ENCODE measurements around the gene RYR2.

RYR2 gene

GRCh38 chr1:237033061-237033460 is 8.9 kb upstream of the RYR2 start:
- no peak for DNase-seq

GRCh38 chr1:237033804-237034203 is 8.2 kb upstream of the RYR2 start:
- DNase-seq = no peak

DNA sequence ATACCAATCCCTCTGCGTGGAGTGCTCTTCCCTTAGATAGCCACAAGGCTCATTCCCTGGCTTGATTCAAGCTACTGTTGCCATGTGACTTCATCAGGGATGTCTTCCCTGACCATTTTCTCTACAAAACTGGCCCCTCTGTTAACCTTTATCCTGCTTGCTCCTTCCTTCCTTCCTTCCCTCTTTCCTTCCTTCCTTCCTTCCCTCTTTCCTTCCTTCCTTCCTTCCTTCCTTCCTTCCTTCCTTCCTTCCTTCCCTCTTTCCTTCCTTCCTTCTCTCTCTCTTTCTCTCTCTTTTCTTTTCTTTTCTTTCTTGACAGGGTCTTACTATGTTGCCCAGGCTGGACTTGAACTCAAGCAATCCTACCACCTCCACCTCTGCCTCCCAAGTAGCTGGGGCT is 6.2 kb upstream of the RYR2 start:
- DNase-seq = no peak

DNA sequence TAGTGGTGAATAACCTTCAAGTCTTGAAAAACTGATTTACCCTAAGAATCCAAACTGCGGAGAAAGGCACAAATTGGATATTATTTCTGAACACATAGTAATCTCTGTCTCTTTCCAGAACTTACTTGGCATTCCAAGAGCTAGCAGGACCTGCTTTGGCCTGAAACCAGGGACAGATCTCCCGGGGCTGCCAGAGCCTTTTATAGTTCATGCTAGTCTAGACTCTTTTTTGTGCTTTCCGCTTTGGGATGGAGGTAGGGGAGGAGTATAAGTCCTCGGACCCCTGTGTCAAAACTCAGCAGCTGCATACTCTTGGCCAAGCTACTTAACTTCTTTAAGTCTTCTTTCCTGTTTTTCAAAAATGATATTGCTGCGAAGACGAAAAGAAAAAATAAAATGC is 3.8 kb upstream of the RYR2 start:
- DNase-seq = no peak

- DNase-seq = no peak
These were observed 1.2 kb upstream of the RYR2 start for GRCh38 chr1:237040823-237041222.

- DNase-seq = no peak
These were observed 556 bp upstream of the RYR2 start for GRCh38 chr1:237041461-237041794.

GRCh38 chr1:237042526-237042891 is 525 bp downstream of the RYR2 start:
- no peak for DNase-seq

- DNase-seq = no peak
These were observed 1.1 kb downstream of the RYR2 start for GRCh38 chr1:237042892-237043576.

GRCh38 chr1:237043846-237044636 is 2.1 kb downstream of the RYR2 start:
- no peak for DNase-seq

DNA sequence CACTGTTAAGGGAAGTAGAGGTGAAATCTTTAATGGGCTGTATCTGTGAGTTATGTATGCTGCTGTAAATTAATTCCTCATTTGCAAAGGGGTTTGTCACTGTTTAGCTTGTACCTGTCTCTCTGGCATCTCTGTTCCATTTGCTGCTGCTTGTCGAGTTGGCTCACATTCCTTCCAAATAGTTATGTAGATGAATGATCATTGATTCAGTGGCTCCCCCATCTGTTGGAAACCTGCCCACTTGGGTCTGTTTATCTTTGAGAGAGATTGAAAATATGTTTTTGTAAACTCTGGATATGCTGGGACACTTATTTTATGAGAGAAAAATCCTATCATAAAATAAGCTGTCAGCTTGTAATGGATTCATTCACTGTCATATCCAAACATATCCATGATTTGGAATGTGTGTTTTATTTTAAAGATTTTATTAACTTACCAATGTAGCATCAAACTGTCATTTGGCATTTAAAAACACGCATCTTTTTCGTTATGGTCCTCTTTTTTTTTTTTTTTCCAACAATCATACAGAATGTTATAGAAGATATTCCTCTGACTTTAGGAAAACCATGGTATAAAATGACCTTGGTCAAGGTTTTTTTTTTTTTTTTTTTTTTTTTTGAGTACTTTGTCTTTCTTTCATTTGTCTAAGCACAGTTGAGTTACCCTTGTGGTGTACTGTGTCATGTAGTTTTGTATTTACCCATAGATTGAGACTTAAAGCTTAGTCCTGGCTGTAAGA is 3.5 kb downstream of the RYR2 start:
- DNase-seq = no peak

DNA sequence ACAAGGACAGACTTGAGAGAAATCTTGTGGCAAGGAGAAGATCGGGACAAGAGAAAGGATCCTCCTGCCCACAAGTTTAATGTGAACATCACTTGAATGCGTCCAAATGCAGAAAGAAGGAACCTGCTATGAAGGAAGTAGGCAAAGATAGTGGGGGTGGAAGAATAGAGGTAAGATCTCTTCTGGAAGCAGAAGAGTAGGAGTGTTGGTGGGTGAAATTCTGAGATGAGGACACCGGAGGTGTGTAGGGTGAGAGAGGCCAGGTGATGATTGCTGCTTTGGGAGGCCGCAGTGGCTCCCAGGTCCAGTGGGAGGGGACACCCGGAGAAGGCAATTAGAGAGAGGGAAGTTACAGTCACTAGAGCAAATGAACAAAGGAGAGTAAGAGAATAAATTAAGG is 6.8 kb downstream of the RYR2 start:
- no peak for DNase-seq

DNA sequence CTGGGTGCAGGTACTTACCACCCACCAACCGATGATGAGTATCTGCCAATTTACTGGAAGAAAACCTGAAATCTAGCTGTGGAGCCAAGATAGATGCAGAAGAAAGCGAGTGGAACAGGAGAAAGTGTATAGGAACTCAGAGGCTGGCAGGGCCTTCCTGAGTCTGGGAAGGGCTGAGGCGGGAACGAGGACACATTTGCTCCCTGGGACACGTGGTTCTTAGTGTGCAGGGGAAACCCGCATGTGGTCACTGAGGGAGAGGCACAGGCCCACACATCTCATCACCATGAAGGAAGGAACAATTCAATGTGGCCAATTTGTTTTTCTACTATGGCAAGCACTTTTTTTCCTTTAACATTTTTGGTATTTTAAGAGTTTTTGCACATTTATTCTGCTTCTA is 8.2 kb downstream of the RYR2 start:
- no peak for DNase-seq

DNA sequence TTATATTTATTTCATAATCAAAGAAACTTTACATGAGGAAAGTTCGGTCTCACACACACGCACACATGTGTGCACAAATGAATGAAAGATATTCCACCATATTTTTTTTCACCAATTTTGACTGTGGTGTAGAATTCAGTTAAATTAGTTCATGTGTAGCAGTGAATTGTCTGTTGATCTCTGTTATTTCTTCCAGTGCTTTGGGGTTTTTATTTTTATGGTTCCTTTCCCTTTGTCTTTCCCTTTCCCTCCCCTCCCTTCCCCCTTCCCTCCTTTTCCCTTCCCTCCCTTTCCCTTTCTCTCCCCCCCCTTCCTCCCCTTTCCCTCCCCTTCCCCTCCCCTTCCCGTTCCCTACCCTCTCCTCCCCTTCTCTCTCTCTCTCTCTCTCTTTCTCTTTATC is 8.9 kb downstream of the RYR2 start:
- DNase-seq = no peak

DNA sequence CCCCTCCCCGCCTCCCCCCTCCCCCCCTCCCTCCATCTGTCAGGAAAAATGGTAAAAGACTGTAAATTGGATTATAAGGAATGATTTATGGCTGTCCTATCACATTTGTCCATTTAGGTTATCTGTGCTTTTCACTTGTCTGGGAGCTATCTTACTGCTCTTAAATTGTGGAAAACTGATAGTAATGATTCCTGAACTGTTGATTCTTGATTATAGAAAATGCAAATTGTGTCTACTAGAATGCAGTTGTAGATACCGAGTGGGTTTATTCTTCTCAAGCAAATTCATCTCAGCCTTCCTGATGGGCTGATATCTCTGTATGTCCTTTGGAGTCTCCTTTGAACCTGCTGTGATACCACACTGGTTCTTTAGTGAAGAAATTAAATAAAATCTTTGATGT is 12.3 kb downstream of the RYR2 start:
- DNase-seq = no peak

GRCh38 chr1:237058470-237058869 is 16.5 kb downstream of the RYR2 start:
- DNase-seq = no peak

- no peak for DNase-seq
These were observed 17.3 kb downstream of the RYR2 start for GRCh38 chr1:237059244-237059643.

- no peak for DNase-seq
These were observed 21.0 kb downstream of the RYR2 start for GRCh38 chr1:237062976-237063375.

- no peak for DNase-seq
These were observed 23.9 kb downstream of the RYR2 start for GRCh38 chr1:237065903-237066302.

- no peak for DNase-seq
These were observed 28.5 kb downstream of the RYR2 start for GRCh38 chr1:237070519-237070918.

- DNase-seq = no peak
These were observed 29.8 kb downstream of the RYR2 start for GRCh38 chr1:237071641-237072420.

GRCh38 chr1:237074371-237075117 is 32.6 kb downstream of the RYR2 start:
- no peak for DNase-seq

DNA sequence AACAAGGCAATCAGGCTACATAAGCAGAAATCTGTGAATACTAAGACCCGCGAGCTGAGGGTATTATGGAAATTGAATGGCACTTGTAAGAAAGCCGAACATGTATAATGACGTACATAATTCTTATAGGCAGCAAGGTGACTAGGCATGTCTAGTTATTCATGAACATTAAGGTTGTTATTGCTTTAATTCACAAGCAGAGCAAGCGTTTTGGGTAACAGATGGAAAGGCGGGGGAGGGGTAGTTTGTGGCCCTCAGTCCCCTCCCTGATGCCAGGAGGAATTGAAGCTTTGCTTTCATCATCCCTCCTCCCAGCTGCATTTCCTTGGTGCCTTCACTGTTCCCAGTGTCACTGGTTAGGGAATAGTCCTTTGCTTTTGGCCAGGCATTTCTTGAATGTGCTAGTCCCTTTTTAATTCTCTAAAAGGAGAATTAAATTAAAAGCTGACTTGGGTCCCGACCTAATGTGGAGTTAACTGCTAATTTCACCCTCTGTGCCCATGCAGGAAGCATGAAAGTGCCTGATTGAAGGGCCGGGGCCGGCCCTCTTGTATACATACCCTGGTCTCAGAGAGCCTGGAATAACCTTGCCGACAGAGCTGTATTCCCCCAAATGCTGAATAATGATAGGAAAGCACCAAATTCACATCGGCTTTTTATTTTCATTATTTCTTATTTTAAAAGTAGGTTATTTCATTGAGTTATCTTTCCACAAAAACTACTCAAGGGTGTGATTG is 42.5 kb downstream of the RYR2 start:
- no peak for DNase-seq

All from NCI-H187 treated with DMSO at 0.1 percent for 48 hours (cell line).